Adipose tissue (tissue), 3 donors: ENCODE measurements around the gene OR8B8. TPM values are rescaled to one million over a fixed set of nuclear protein-coding genes. Genes with fewer than 3 reads are reported as not detected.
"Not testable (repeated sequence)": the region's sequence is repeated elsewhere in the genome, so short reads cannot be mapped to it uniquely, and the experiment has no call there.

Experiments used
- H3K27ac ChIP-seq: one replicate; pipeline ENCODE4 v1.5.1; 2013; ENCODE audit warnings: low read depth, low read length
- WGBS, 3 donors: extraction: QIAGEN DNeasy Blood & Tissue Kit; methylation state at CpG; one replicate each; pipeline ENCODE4 v1.1.7; 2013; 5-methylcytosine and 5-hydroxymethylcytosine counted together
- polyA plus RNA-seq, 3 donors: library from polyadenylated mRNA; stranded (reverse); fragments of 200-250 nt; gene quantifications; one replicate each; pipeline ENCODE4 v1.2.3, GENCODE V29; 2013
- donor health status: healthy with polysubstance abuse.
- donor health status: Bipolar disorder and iron deficiency.
- donor health status: healthy.

OR8B8 gene
- polyA plus RNA-seq: not detected

- 91 to 97% (median 92%) methylated on average over 1 of the region's 1 CpG for WGBS, 3 donors
- H3K27ac ChIP-seq: no peak within 1 kb of the TSS
Measured at GRCh38 chr11:124445646-124446150, at the start of gene OR8B8. Gene OR8B8, minus strand, starts transcription at chr11:124445696. Its CDS starts 4,611 bp downstream, at chr11:124441085.

- no peak overlapping the region for H3K27ac ChIP-seq
- 83 to 90% (median 89%) methylated on average over 4 of the region's 4 CpGs for WGBS, 3 donors
Measured at GRCh38 chr11:124493016-124493655, 47.6 kb upstream of the OR8B8 start.

- H3K27ac ChIP-seq: no peak overlapping the region
- WGBS, 3 donors: 56 to 68% (median 65%) methylated on average over 4 of the region's 4 CpGs
Measured at GRCh38 chr11:124483422-124483821, 37.9 kb upstream of the OR8B8 start.

GRCh38 chr11:124482362-124483147, 37.1 kb upstream of the OR8B8 start:
- 58 to 75% (median 75%) methylated on average over 9 of the region's 9 CpGs for WGBS, 3 donors
- H3K27ac ChIP-seq: no peak overlapping the region

GRCh38 chr11:124481365-124482323, 36.1 kb upstream of the OR8B8 start:
- WGBS, 3 donors: 20 to 32% (median 23%) methylated on average over 20 of the region's 20 CpGs
- no peak overlapping the region for H3K27ac ChIP-seq

GRCh38 chr11:124479561-124479960, 34.1 kb upstream of the OR8B8 start:
- 60 to 73% (median 69%) methylated on average over 3 of the region's 3 CpGs for WGBS, 3 donors

GRCh38 chr11:124475265-124475664, 29.8 kb upstream of the OR8B8 start:
- H3K27ac ChIP-seq: no peak overlapping the region
- 68 to 76% (median 73%) methylated on average over 2 of the region's 2 CpGs for WGBS, 3 donors

More at GRCh38 chr11:124479561-124479960, 34.1 kb upstream of the OR8B8 start:
- H3K27ac ChIP-seq: no peak overlapping the region

GRCh38 chr11:124474779-124475178, 29.3 kb upstream of the OR8B8 start:
- WGBS, 3 donors: 84 to 91% (median 89%) methylated on average over 2 of the region's 2 CpGs
- no peak overlapping the region for H3K27ac ChIP-seq

GRCh38 chr11:124474079-124474478, 28.6 kb upstream of the OR8B8 start:
- 48 to 78% (median 75%) methylated on average over 1 of the region's 1 CpG for WGBS, 3 donors

GRCh38 chr11:124473476-124473875, 28.0 kb upstream of the OR8B8 start:
- 48 to 71% (median 66%) methylated on average over 1 of the region's 1 CpG for WGBS, 3 donors
- H3K27ac ChIP-seq: no peak overlapping the region

More at GRCh38 chr11:124474079-124474478, 28.6 kb upstream of the OR8B8 start:
- no peak overlapping the region for H3K27ac ChIP-seq

GRCh38 chr11:124470561-124471227, 25.2 kb upstream of the OR8B8 start:
- no peak overlapping the region for H3K27ac ChIP-seq
- WGBS, 3 donors: 42 to 70% (median 54%) methylated on average over 11 of the region's 11 CpGs

- no peak overlapping the region for H3K27ac ChIP-seq
- WGBS, 3 donors: 72 to 74% (median 72%) methylated on average over 8 of the region's 8 CpGs
Measured at GRCh38 chr11:124467381-124467927, 22.0 kb upstream of the OR8B8 start.

GRCh38 chr11:124465368-124465767, 19.9 kb upstream of the OR8B8 start:
- WGBS, 3 donors: 74 to 91% (median 81%) methylated on average over 4 of the region's 4 CpGs
- no peak overlapping the region for H3K27ac ChIP-seq

- 65 to 82% (median 78%) methylated on average over 5 of the region's 5 CpGs for WGBS, 3 donors
- H3K27ac ChIP-seq: no peak overlapping the region
Measured at GRCh38 chr11:124463990-124464389, 18.5 kb upstream of the OR8B8 start.

GRCh38 chr11:124463324-124463723, 17.8 kb upstream of the OR8B8 start:
- H3K27ac ChIP-seq: no peak overlapping the region
- 39 to 71% (median 48%) methylated on average over 3 of the region's 3 CpGs for WGBS, 3 donors

- no peak overlapping the region for H3K27ac ChIP-seq
- WGBS, 3 donors: 68 to 94% (median 84%) methylated on average over 1 of the region's 1 CpG
Measured at GRCh38 chr11:124460459-124460858, 15.0 kb upstream of the OR8B8 start.

- H3K27ac ChIP-seq: not testable (repeated sequence)
- 76 to 94% (median 86%) methylated on average over 7 of the region's 7 CpGs for whole genome bisulfite sequencing, 3 donors
Measured at GRCh38 chr11:124459379-124459778, 13.9 kb upstream of the OR8B8 start.

GRCh38 chr11:124454552-124454951, 9.1 kb upstream of the OR8B8 start:
- H3K27ac ChIP-seq: no peak overlapping the region
- WGBS, 3 donors: 22 to 46% (median 42%) methylated on average over 2 of the region's 2 CpGs
